PC-3 (cell line): ENCODE data around the gene GLB1L2. TPM values are rescaled to one million over a fixed set of nuclear protein-coding genes. Genes with fewer than 3 reads are reported as not detected.

Source experiments
- ATAC-seq: fragments of 200-7000 bp; cut with Tn5 transposase; 2 replicates; pipeline ENCODE4 v1.9.1; 2020; ENCODE audit warnings: mild to moderate bottlenecking, moderate library complexity
- BruUV-seq: library from RNA; stranded (reverse); fragments of 400-500 nt; replicated peaks from 2 replicates; lab custom pipeline; 2021; lab: Mats Ljungman, UMichigan
- CTCF ChIA-PET: fragments of 300-600 bp; sonication (Branson Sonifier 250); formaldehyde crosslinking; loops from one replicate; lab custom pipeline; 2022; ENCODE audit warnings: antibody characterized with exemption; lab: Charles Lee
- POLR2A ChIA-PET: fragments of 300-600 bp; sonication (Branson Sonifier 250); formaldehyde crosslinking; loops from one replicate; lab custom pipeline; 2022; ENCODE audit warnings: antibody characterized with exemption; ENCODE audit not compliant: unreplicated experiment; lab: Charles Lee
- DNase-seq: peaks from one replicate; pipeline ENCODE4 v3.0.0-alpha.2; 2015
- H2AFZ ChIP-seq: fragments of 300-600 bp; sonication (generic); 2 replicates; pipeline ENCODE4 v1.6.0; 2016; ENCODE audit warnings: antibody characterized with exemption, low read length
- H3F3A ChIP-seq: fragments of 300-600 bp; sonication (generic); one replicate; pipeline ENCODE4 v1.6.0; 2017; ENCODE audit warnings: antibody characterized with exemption, low read length, control low read depth, mild to moderate bottlenecking; ENCODE audit not compliant: unreplicated experiment
- H3K27ac ChIP-seq: fragments of 300-600 bp; sonication (generic); 2 replicates; pipeline ENCODE4 v1.5.1; 2016; ENCODE audit warnings: mild to moderate bottlenecking, low read length
- H3K27me3 ChIP-seq: fragments of 300-600 bp; sonication (generic); 2 replicates; pipeline ENCODE4 v1.6.1; 2016; ENCODE audit warnings: low read length, mixed read lengths
- H3K36me3 ChIP-seq: fragments of 300-600 bp; sonication (generic); 2 replicates; pipeline ENCODE4 v1.6.1; 2016; ENCODE audit warnings: low read depth, mixed run types, low read length, mixed read lengths
- H3K4me1 ChIP-seq: fragments of 300-600 bp; sonication (generic); 2 replicates; pipeline ENCODE4 v1.5.1; 2016; ENCODE audit warnings: low read length; ENCODE audit not compliant: insufficient read depth
- H3K4me2 ChIP-seq: fragments of 300-600 bp; sonication (generic); 2 replicates; pipeline ENCODE4 v1.6.0; 2016; ENCODE audit warnings: low read length
- H3K4me3 ChIP-seq: fragments of 300-600 bp; sonication (generic); 2 replicates; pipeline ENCODE4 v1.5.1; 2016; ENCODE audit warnings: mild to moderate bottlenecking, low read length, mixed read lengths
- H3K79me2 ChIP-seq: fragments of 300-600 bp; sonication (generic); 2 replicates; pipeline ENCODE4 v1.6.1; 2017; ENCODE audit warnings: low read length, mixed read lengths
- H3K9ac ChIP-seq: fragments of 300-600 bp; sonication (generic); 2 replicates; pipeline ENCODE4 v1.6.0; 2016; ENCODE audit warnings: mild to moderate bottlenecking, low read length
- H3K9me2 ChIP-seq: fragments of 300-600 bp; sonication (generic); replicated peaks from 2 replicates; pipeline ENCODE4 v1.6.1; 2016; ENCODE audit warnings: mixed run types, low read length, mixed read lengths
- H3K9me3 ChIP-seq: fragments of 300-600 bp; sonication (generic); 2 replicates; pipeline ENCODE4 v1.6.1; 2016; ENCODE audit warnings: low read length, mixed read lengths
- H4K20me1 ChIP-seq: fragments of 300-600 bp; sonication (generic); 2 replicates; pipeline ENCODE4 v1.6.1; 2016; ENCODE audit warnings: low read length, mixed read lengths
- CTCF ChIP-seq: fragments of 300-600 bp; sonication (generic); conservative IDR thresholded peaks from 2 replicates; pipeline ENCODE4 v1.5.1; 2017; ENCODE audit warnings: antibody characterized with exemption, low read depth, mild to moderate bottlenecking, low read length
- EZH2 ChIP-seq: fragments of 300-600 bp; sonication (generic); IDR thresholded peaks from one replicate; pipeline ENCODE4 v1.6.1; 2017; ENCODE audit warnings: antibody characterized with exemption, mild to moderate bottlenecking, low read length; ENCODE audit not compliant: unreplicated experiment
- EZH2phosphoT487 ChIP-seq: fragments of 300-600 bp; sonication (generic); IDR thresholded peaks from 2 replicates; pipeline ENCODE4 v1.6.1; 2018; ENCODE audit warnings: mild to moderate bottlenecking, antibody characterized with exemption, low read length, borderline replicate concordance
- intact Hi-C: fragments of 100-400 bp; cut with micrococcal nuclease; formaldehyde crosslinking; loops from 2 replicates; pipeline ENCODE4 v1.9.0; 2023
- total RNA-seq: library from RNA; depleted of rRNA; stranded (reverse); fragments of >200 nt; gene quantifications from 2 replicates; pipeline ENCODE4 v1.2.3, GENCODE V29; 2014

Gene GLB1L2
- total RNA-seq, 1 experiment from 2014 or later = 0.62 TPM

GRCh38 chr11:134416726-134417125, 84.9 kb downstream of the GLB1L2 start:
- DNase-seq = no peak
- TF ChIP-seq EZH2phosphoT487 (no peak), EZH2 (no peak), CTCF (no peak)
- no peak overlapping the region for H3K9ac ChIP-seq
- intact Hi-C loops = no loop called here
- POLR2A ChIA-PET = no interaction called here
- no peak overlapping the region for H3K4me2 ChIP-seq
- no peak overlapping the region for H3K4me3 ChIP-seq
- CTCF ChIA-PET = no interaction called here
- H3K27me3 ChIP-seq = peaks cover 76% of the 10 kb centered on the region
- H3K9me3 ChIP-seq = 0 out of 2 replicates have a peak, but pooled peaks cover 3% of the 10 kb centered on the region
- ATAC-seq = no peak
- no peaks in the 10 kb centered on the region for H3F3A ChIP-seq
- no peaks in the 10 kb centered on the region for H3K4me1 ChIP-seq
- no peak overlapping the region for H2AFZ ChIP-seq
- no TSS peak for BruUV-seq
- H4K20me1 ChIP-seq = no peaks in the 10 kb centered on the region
- H3K79me2 ChIP-seq = no peaks in the 10 kb centered on the region
- H3K27ac ChIP-seq = no peak overlapping the region
- no peaks in the 10 kb centered on the region for H3K9me2 ChIP-seq
- H3K36me3 ChIP-seq = no peaks in the 10 kb centered on the region

- DNase-seq (peak; percentile 42), ATAC-seq (no peak)
- Histone ChIP-seq H3K9ac (no peak overlapping the region), H4K20me1 (no peaks in the 10 kb centered on the region), H3K4me2 (no peak overlapping the region), H3K9me3 (peaks cover 3% of the 10 kb centered on the region; the same call in 1 of the 2 replicates), H3K4me3 (no peak overlapping the region), H3F3A (no peaks in the 10 kb centered on the region), H3K4me1 (no peaks in the 10 kb centered on the region), H3K79me2 (no peaks in the 10 kb centered on the region), H3K27me3 (peaks cover 77% of the 10 kb centered on the region), H2AFZ (no peak overlapping the region), H3K9me2 (no peaks in the 10 kb centered on the region), H3K36me3 (no peaks in the 10 kb centered on the region), H3K27ac (no peak overlapping the region)
- TF ChIP-seq EZH2phosphoT487 (no peak), EZH2 (no peak), CTCF (no peak)
- intact Hi-C loops = no loop called here
- POLR2A ChIA-PET = no interaction called here
- BruUV-seq = no TSS peak
- CTCF ChIA-PET = no interaction called here
These were observed 86.4 kb downstream of the GLB1L2 start for GRCh38 chr11:134417871-134418840.

- DNase-seq (no peak), ATAC-seq (no peak)
These were observed 91.3 kb downstream of the GLB1L2 start for GRCh38 chr11:134423106-134423505.

More at GRCh38 chr11:134423106-134423505, 91.3 kb downstream of the GLB1L2 start:
- no peaks in the 10 kb centered on the region for H3K9me2 ChIP-seq
- H3K36me3 ChIP-seq = no peaks in the 10 kb centered on the region
- no TSS peak for BruUV-seq
- H3K79me2 ChIP-seq = no peaks in the 10 kb centered on the region
- H3F3A ChIP-seq = no peaks in the 10 kb centered on the region
- no peaks in the 10 kb centered on the region for H3K4me1 ChIP-seq
- H3K9ac ChIP-seq = no peak overlapping the region
- TF ChIP-seq EZH2phosphoT487 (no peak), EZH2 (no peak), CTCF (no peak)
- intact Hi-C loops = no loop called here
- CTCF ChIA-PET = no interaction called here
- no peaks in the 10 kb centered on the region for H4K20me1 ChIP-seq
- peaks cover 74% of the 10 kb centered on the region for H3K27me3 ChIP-seq
- POLR2A ChIA-PET = no interaction called here
- H3K9me3 ChIP-seq = no peaks in the 10 kb centered on the region; the same call in 1 of the 2 replicates
- no peak overlapping the region for H3K27ac ChIP-seq
- no peak overlapping the region for H3K4me3 ChIP-seq
- H3K4me2 ChIP-seq = no peak overlapping the region
- no peak overlapping the region for H2AFZ ChIP-seq
